ENCODE measurements around the gene TTC27.

DNA sequence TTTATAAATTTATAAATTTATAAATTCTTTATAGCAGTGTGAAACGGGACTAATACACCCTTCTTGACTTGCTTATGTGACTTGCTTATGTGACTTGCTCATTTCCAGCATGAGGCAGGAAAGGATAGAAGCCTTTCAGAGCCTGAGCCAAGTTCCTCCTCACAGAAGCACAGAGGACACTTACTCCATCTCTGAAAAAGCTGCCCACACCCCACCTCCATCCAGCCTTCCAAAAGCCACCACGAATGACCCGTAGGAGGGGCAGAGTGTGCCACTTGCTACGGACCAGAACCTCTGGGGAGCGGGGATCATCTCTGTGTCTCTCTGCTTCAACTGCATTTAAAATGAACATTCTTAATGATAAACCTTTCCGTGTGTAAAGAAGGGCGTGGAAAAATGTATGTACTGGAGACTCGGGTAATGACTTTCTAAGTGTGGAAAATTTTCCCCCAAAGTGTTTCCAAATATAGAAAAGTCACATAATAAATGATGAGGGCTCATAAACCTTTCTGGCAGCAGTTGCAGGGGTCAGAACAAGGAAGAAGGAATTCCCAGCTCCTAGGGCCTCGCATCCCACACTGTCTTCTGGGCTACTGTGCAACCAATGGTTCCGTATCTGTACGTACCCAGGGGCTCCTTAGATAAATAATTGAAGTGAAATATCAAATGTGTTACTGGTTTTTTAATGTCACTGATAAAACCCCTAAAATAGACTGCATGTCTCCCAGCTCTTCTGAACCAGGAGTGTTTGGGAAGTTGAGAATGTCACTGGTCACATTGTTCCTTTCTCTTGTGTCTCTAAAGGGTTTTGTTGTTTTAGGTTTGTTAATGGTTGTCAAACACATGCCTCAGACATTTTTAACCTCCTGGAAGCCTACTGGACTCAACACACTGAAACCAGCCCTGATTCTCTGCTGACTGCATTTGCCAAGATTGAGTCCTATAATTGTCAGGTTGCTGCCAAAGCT is 214.4 kb downstream of the TTC27 start:
- TF ChIP-seq, protein P1, sequence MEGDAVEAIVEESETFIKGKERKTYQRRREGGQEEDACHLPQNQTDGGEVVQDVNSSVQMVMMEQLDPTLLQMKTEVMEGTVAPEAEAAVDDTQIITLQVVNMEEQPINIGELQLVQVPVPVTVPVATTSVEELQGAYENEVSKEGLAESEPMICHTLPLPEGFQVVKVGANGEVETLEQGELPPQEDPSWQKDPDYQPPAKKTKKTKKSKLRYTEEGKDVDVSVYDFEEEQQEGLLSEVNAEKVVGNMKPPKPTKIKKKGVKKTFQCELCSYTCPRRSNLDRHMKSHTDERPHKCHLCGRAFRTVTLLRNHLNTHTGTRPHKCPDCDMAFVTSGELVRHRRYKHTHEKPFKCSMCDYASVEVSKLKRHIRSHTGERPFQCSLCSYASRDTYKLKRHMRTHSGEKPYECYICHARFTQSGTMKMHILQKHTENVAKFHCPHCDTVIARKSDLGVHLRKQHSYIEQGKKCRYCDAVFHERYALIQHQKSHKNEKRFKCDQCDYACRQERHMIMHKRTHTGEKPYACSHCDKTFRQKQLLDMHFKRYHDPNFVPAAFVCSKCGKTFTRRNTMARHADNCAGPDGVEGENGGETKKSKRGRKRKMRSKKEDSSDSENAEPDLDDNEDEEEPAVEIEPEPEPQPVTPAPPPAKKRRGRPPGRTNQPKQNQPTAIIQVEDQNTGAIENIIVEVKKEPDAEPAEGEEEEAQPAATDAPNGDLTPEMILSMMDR (optimal IDR thresholded peaks at IDR 0.05 in 1 of 3, IDR thresholded peaks at IDR 0.05 in 1 of 3, conservative IDR thresholded peaks at IDR 0.05 in 1 of 3; ENCODE audit: extremely low read depth in 1 of 3, insufficient read depth in 2 of 3, low read length in 3 of 3) = no peak
- TF ChIP-seq EZH2 (IDR thresholded peaks at IDR 0.05; ENCODE audit: low read length) = no peak

Measured in keratinocyte (primary cell).